22Rv1 (cell line): Measurements from ENCODE around the gene TMEM63C.

Experiments
- ZFX ChIP-seq: fragments of 450-650 bp; IDR thresholded peaks from 2 replicates; pipeline ENCODE4 v1.6.1; 2017; ENCODE audit warnings: antibody characterized with exemption, borderline replicate concordance
- TF ChIP-seq, protein P1 (sequence below): fragments of 450-650 bp; IDR thresholded peaks from 2 replicates; pipeline ENCODE4 v1.5.1; 2017; ENCODE audit warnings: mild to moderate bottlenecking

- TF ChIP-seq, protein P1, sequence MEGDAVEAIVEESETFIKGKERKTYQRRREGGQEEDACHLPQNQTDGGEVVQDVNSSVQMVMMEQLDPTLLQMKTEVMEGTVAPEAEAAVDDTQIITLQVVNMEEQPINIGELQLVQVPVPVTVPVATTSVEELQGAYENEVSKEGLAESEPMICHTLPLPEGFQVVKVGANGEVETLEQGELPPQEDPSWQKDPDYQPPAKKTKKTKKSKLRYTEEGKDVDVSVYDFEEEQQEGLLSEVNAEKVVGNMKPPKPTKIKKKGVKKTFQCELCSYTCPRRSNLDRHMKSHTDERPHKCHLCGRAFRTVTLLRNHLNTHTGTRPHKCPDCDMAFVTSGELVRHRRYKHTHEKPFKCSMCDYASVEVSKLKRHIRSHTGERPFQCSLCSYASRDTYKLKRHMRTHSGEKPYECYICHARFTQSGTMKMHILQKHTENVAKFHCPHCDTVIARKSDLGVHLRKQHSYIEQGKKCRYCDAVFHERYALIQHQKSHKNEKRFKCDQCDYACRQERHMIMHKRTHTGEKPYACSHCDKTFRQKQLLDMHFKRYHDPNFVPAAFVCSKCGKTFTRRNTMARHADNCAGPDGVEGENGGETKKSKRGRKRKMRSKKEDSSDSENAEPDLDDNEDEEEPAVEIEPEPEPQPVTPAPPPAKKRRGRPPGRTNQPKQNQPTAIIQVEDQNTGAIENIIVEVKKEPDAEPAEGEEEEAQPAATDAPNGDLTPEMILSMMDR, result no peak
- TF ChIP-seq ZFX, result no peak
These were observed 7.9 kb downstream of the TMEM63C start for GRCh38 chr14:77189479-77189878.
